Mucosa of descending colon (tissue), 3 donors: ENCODE results near the gene PRDM15. TPM values are rescaled to one million over a fixed set of nuclear protein-coding genes. Genes with fewer than 3 reads are reported as not detected.

Experiments
- ATAC-seq: fragments of 200-7000 bp; cut with Tn5 transposase; one replicate; pipeline ENCODE4 v1.9.1; 2020; ENCODE audit warnings: mild to moderate bottlenecking, moderate library complexity
- DNase-seq, 3 donors: peaks; one replicate each; pipeline ENCODE4 v3.0.0-alpha.2; 2020
- H3K36me3 ChIP-seq: fragments of 200-600 bp; one replicate; pipeline ENCODE4 v1.8.0; 2021; ENCODE audit warnings: low read depth, mild to moderate bottlenecking
- H3K4me1 ChIP-seq: fragments of 200-600 bp; one replicate; pipeline ENCODE4 v1.8.0; 2021; ENCODE audit warnings: low read depth, mild to moderate bottlenecking
- H3K4me3 ChIP-seq: fragments of 200-600 bp; one replicate; pipeline ENCODE4 v1.8.0; 2021; ENCODE audit warnings: mild to moderate bottlenecking
- H3K9me3 ChIP-seq: fragments of 200-600 bp; one replicate; pipeline ENCODE4 v1.8.0; 2021; ENCODE audit warnings: mild to moderate bottlenecking
- CTCF ChIP-seq: fragments of 200-600 bp; IDR thresholded peaks from one replicate; pipeline ENCODE4 v1.8.0; 2022; ENCODE audit warnings: antibody characterized with exemption, mild to moderate bottlenecking
- intact Hi-C, 2 donors: fragments of 100-400 bp; cut with DNase I in 1 of 2; cut with micrococcal nuclease in 1 of 2; formaldehyde crosslinking; loops; one replicate each; pipeline versions ENCODE4 v1.11.0 to v1.11.1; 2022; cut with DNase I, micrococcal nuclease
- total RNA-seq, 3 donors: library from RNA; stranded (reverse); fragmentation: NEBNext Ultra II Directional in 2 of 3; extraction: Animal tissue kit (Norgen Biotek cat#: 25700) in 2 of 3; gene quantifications; one replicate each; pipeline versions ENCODE4 v1.2.1 to v1.2.4, GENCODE V29; 2021 to 2023
- donor health status: DM: no; HTN: no; CAD: no; lungs with moderate emphysema.
- donor health status: DM: no; HTN: no; CAD: no.
- donor health status: DM: no; HTN: yes; CAD: no.

Gene PRDM15
- total RNA-seq, 3 donors from 2014 or later = 7.4 to 10.3 (median 8.3) TPM

- DNase-seq (no peak), ATAC-seq (no peak)
- no peak overlapping the region for H3K4me3 ChIP-seq
- TF ChIP-seq CTCF = no peak
- no peaks in the 10 kb centered on the region for H3K9me3 ChIP-seq
- intact Hi-C loops = loop anchor here in 1 of 2 donors (5.0 to 10.0 kb wide), 2 partner anchors 142 to 164 kb away; no protein-coding TSS in a partner anchor
- H3K4me1 ChIP-seq = peaks cover 10% of the 10 kb centered on the region
- H3K36me3 ChIP-seq = no peaks in the 10 kb centered on the region
Observed at GRCh38 chr21:41776778-41777177, 102.4 kb downstream of the PRDM15 start.

- TF ChIP-seq CTCF = no peak
- intact Hi-C loops = loop anchor here in 1 of 2 donors (5.0 to 10.0 kb wide), 2 partner anchors 140 to 163 kb away; no protein-coding TSS in a partner anchor
- no peak overlapping the region for H3K4me3 ChIP-seq
- DNase-seq (no peak), ATAC-seq (no peak)
- no peaks in the 10 kb centered on the region for H3K36me3 ChIP-seq
- peaks cover 10% of the 10 kb centered on the region for H3K4me1 ChIP-seq
- H3K9me3 ChIP-seq = no peaks in the 10 kb centered on the region
Observed at GRCh38 chr21:41775149-41775472, 104.0 kb downstream of the PRDM15 start.

- intact Hi-C loops = loop anchor here in 1 of 2 donors (5.0 to 10.0 kb wide), 2 partner anchors 140 to 162 kb away; no protein-coding TSS in a partner anchor
- TF ChIP-seq CTCF = no peak
Observed at GRCh38 chr21:41774467-41775148, 104.5 kb downstream of the PRDM15 start.

GRCh38 chr21:41772351-41773080 is 106.6 kb downstream of the PRDM15 start:
- ATAC-seq = no peak
- Histone ChIP-seq H3K4me3 (no peak overlapping the region), H3K36me3 (no peaks in the 10 kb centered on the region), H3K9me3 (no peaks in the 10 kb centered on the region), H3K4me1 (peaks cover 10% of the 10 kb centered on the region)
- no peak for TF ChIP-seq CTCF
- no peak for DNase-seq
- intact Hi-C loops = loop anchor here in 1 of 2 donors (10.0 kb wide), 1 partner anchor 138 kb away; no protein-coding TSS in a partner anchor

More at GRCh38 chr21:41774467-41775148, 104.5 kb downstream of the PRDM15 start:
- Histone ChIP-seq H3K4me3 (no peak overlapping the region), H3K36me3 (no peaks in the 10 kb centered on the region), H3K4me1 (peaks cover 10% of the 10 kb centered on the region), H3K9me3 (no peaks in the 10 kb centered on the region)
- no peak for ATAC-seq
- no peak for DNase-seq

GRCh38 chr21:41771625-41771945 is 107.6 kb downstream of the PRDM15 start:
- Histone ChIP-seq H3K4me1 (peaks cover 13% of the 10 kb centered on the region), H3K36me3 (no peaks in the 10 kb centered on the region), H3K9me3 (no peaks in the 10 kb centered on the region), H3K4me3 (no peak overlapping the region)
- no peak for DNase-seq
- no peak for ATAC-seq
- TF ChIP-seq CTCF = no peak
- intact Hi-C loops = loop anchor here in 1 of 2 donors (10.0 kb wide), 1 partner anchor 137 kb away; no protein-coding TSS in a partner anchor
